HL-60 (cell line): Measurements from ENCODE around the gene NFATC1.

Source experiments
- DNase-seq, 2 experiments: peaks; one replicate each; pipeline ENCODE4 v3.0.0-alpha.2; 2010 to 2020; ENCODE audit warnings: low read depth in 1 of 2, low spot score in 1 of 2
- H3K27ac ChIP-seq: fragments of 250-450 bp; sonication (Bioruptor Pico); replicated peaks from 2 replicates; pipeline ENCODE4 v1.5.1; 2020; ENCODE audit warnings: mild to moderate bottlenecking, moderate library complexity
- H3K27me3 ChIP-seq: fragments of 250-450 bp; sonication (Bioruptor Pico); 2 replicates; pipeline ENCODE4 v1.5.1; 2021; ENCODE audit warnings: mild to moderate bottlenecking, moderate library complexity; ENCODE audit not compliant: insufficient read depth, poor library complexity, severe bottlenecking
- H3K4me3 ChIP-seq: replicated peaks from 2 replicates; pipeline ENCODE4 v1.5.1; 2011; ENCODE audit warnings: mild to moderate bottlenecking, control low read depth, low read length; ENCODE audit not compliant: insufficient read depth
- CTCF ChIP-seq: IDR thresholded peaks from one replicate; pipeline ENCODE4 v1.5.1; 2011; ENCODE audit warnings: low read length, control low read depth, inconsistent platforms; ENCODE audit not compliant: insufficient read depth
- GABPA ChIP-seq: IDR thresholded peaks from 2 replicates; pipeline ENCODE4 v1.6.1; 2012; ENCODE audit warnings: low read depth
- POLR2AphosphoS5 ChIP-seq: IDR thresholded peaks from 2 replicates; pipeline ENCODE4 v1.6.1; 2012; ENCODE audit warnings: low read depth
- REST ChIP-seq: IDR thresholded peaks from 2 replicates; pipeline ENCODE4 v1.6.1; 2012; ENCODE audit warnings: low read depth; ENCODE audit not compliant: insufficient replicate concordance
- SPI1 ChIP-seq: IDR thresholded peaks from 2 replicates; pipeline ENCODE4 v1.6.1; 2012; ENCODE audit warnings: low read depth, mild to moderate bottlenecking, borderline replicate concordance

The NFATC1 gene

GRCh38 chr18:79567481-79568147 is 171.9 kb downstream of the NFATC1 start:
- TF ChIP-seq CTCF (no peak), REST (no peak), POLR2AphosphoS5 (no peak), GABPA (no peak), SPI1 (no peak)
- Histone ChIP-seq H3K27me3 (no peaks in the 10 kb centered on the region), H3K4me3 (no peak overlapping the region), H3K27ac (no peak overlapping the region)
- no peak for DNase-seq

- TF ChIP-seq REST (peak; percentile 27), POLR2AphosphoS5 (no peak)
- H3K4me3 ChIP-seq, result no peak overlapping the region
- DNase-seq, result no peak
- H3K27ac ChIP-seq, result no peak overlapping the region
- H3K27me3 ChIP-seq, result no peaks in the 10 kb centered on the region
These were observed 172.9 kb downstream of the NFATC1 start for GRCh38 chr18:79568543-79569205.

GRCh38 chr18:79569720-79570119 is 174.0 kb downstream of the NFATC1 start:
- Histone ChIP-seq H3K27me3 (no peaks in the 10 kb centered on the region), H3K4me3 (no peak overlapping the region), H3K27ac (no peak overlapping the region)
- no peak for TF ChIP-seq CTCF
- no peak for TF ChIP-seq REST
- no peak for TF ChIP-seq GABPA
- no peak for TF ChIP-seq POLR2AphosphoS5
- no peak for TF ChIP-seq SPI1
- DNase-seq, result no peak
